Neural progenitor cell (in vitro differentiated cells): ENCODE measurements around the gene SNCAIP. TPM values are rescaled to one million over a fixed set of nuclear protein-coding genes. Genes with fewer than 3 reads are reported as not detected.

Experiments
- DNase-seq: peaks from one replicate; pipeline ENCODE4 v3.0.0-alpha.2; 2016; ENCODE audit warnings: low spot score
- H2AFZ ChIP-seq: fragments of 200-600 bp; sonication (generic); replicated peaks from 2 replicates; pipeline ENCODE4 v1.6.1; 2016; ENCODE audit warnings: antibody characterized with exemption
- H3F3A ChIP-seq: fragments of 200-600 bp; sonication (generic); 2 replicates; pipeline ENCODE4 v1.6.1; 2016; ENCODE audit warnings: antibody characterized with exemption, low read depth
- H3K27ac ChIP-seq: fragments of 200-600 bp; sonication (generic); 2 replicates; pipeline ENCODE4 v1.5.1; 2016; ENCODE audit warnings: mild to moderate bottlenecking
- H3K27me3 ChIP-seq: fragments of 200-600 bp; sonication (generic); 2 replicates; pipeline ENCODE4 v1.6.1; 2016; ENCODE audit warnings: mild to moderate bottlenecking, moderate library complexity
- H3K36me3 ChIP-seq: fragments of 200-600 bp; sonication (generic); 2 replicates; pipeline ENCODE4 v1.5.1; 2016
- H3K4me1 ChIP-seq: fragments of 200-600 bp; sonication (generic); 2 replicates; pipeline ENCODE4 v1.6.1; 2016; ENCODE audit warnings: mixed run types
- H3K4me2 ChIP-seq: fragments of 200-600 bp; sonication (generic); 2 replicates; pipeline ENCODE4 v1.6.1; 2016
- H3K4me3 ChIP-seq: fragments of 200-600 bp; sonication (generic); 2 replicates; pipeline ENCODE4 v1.5.1; 2016
- H3K79me2 ChIP-seq: fragments of 200-600 bp; sonication (generic); 2 replicates; pipeline ENCODE4 v1.6.1; 2016; ENCODE audit warnings: low read depth
- H3K9ac ChIP-seq: fragments of 200-600 bp; sonication (generic); 2 replicates; pipeline ENCODE4 v1.6.1; 2016
- H3K9me3 ChIP-seq: fragments of 200-600 bp; sonication (generic); 2 replicates; pipeline ENCODE4 v1.5.1; 2016; ENCODE audit warnings: low read depth
- H4K20me1 ChIP-seq: fragments of 200-600 bp; sonication (generic); 2 replicates; pipeline ENCODE4 v1.6.1; 2016; ENCODE audit warnings: low read depth
- H3K27ac Mint-ChIP-seq: 3 replicates; pipeline ENCODE4 v1.8.0; 2021; ENCODE audit warnings: mixed read lengths
- H3K27me3 Mint-ChIP-seq: 2 replicates; pipeline ENCODE4 v1.8.0; 2022; ENCODE audit warnings: low read depth, mild to moderate bottlenecking, inconsistent platforms, moderate library complexity, mixed read lengths; ENCODE audit not compliant: insufficient read depth
- H3K36me3 Mint-ChIP-seq: 3 replicates; pipeline ENCODE4 v1.8.0; 2021; ENCODE audit warnings: mixed read lengths
- H3K4me1 Mint-ChIP-seq: 3 replicates; pipeline ENCODE4 v1.8.0; 2021; ENCODE audit warnings: mixed read lengths
- H3K4me3 Mint-ChIP-seq: 3 replicates; pipeline ENCODE4 v1.8.0; 2021; ENCODE audit warnings: mild to moderate bottlenecking, moderate library complexity, mixed read lengths
- H3K9me3 Mint-ChIP-seq: 3 replicates; pipeline ENCODE4 v1.8.0; 2020; ENCODE audit warnings: mixed read lengths
- CTCF ChIP-seq: fragments of 200-600 bp; sonication (generic); IDR thresholded peaks from 2 replicates; pipeline ENCODE4 v1.5.1; 2017; ENCODE audit warnings: antibody characterized with exemption, mild to moderate bottlenecking
- EZH2 ChIP-seq: fragments of 200-600 bp; sonication (generic); IDR thresholded peaks from 2 replicates; pipeline ENCODE4 v1.6.1; 2017; ENCODE audit warnings: antibody characterized with exemption, mild to moderate bottlenecking, moderate library complexity
- EZH2phosphoT487 ChIP-seq: fragments of 200-600 bp; sonication (generic); IDR thresholded peaks from 2 replicates; pipeline ENCODE4 v1.6.1; 2017; ENCODE audit warnings: antibody characterized with exemption
- total RNA-seq: library from RNA; depleted of rRNA; stranded (reverse); fragments of >200 nt; gene quantifications from 2 replicates; pipeline ENCODE4 v1.2.3, GENCODE V29; 2015; ENCODE audit warnings: low replicate concordance

Gene SNCAIP
- total RNA-seq, 1 donor from 2014 or later: 4.8 TPM

GRCh38 chr5:122431298-122431697 lies 119.3 kb downstream of the SNCAIP start:
- Mint-ChIP-seq H3K9me3 (peaks cover 6% of the 10 kb centered on the region), H3K4me3 (no peak overlapping the region), H3K4me1 (peaks cover 21% of the 10 kb centered on the region), H3K27me3 (no peaks in the 10 kb centered on the region), H3K27ac (no peak overlapping the region), H3K36me3 (peaks cover 4% of the 10 kb centered on the region)
- no peak for TF ChIP-seq EZH2phosphoT487
- no peak for TF ChIP-seq CTCF
- no peak for TF ChIP-seq EZH2
- no peak overlapping the region for H3K27ac ChIP-seq
- H2AFZ ChIP-seq: no peak overlapping the region
- H3K9ac ChIP-seq: no peak overlapping the region
- H4K20me1 ChIP-seq: no peaks in the 10 kb centered on the region
- H3K4me1 ChIP-seq: peaks cover 33% of the 10 kb centered on the region
- DNase-seq: no peak
- peak overlapping the region; percentile 29 for H3K4me2 ChIP-seq
- H3K79me2 ChIP-seq: no peaks in the 10 kb centered on the region
- no peaks in the 10 kb centered on the region for H3K9me3 ChIP-seq
- no peak overlapping the region for H3K4me3 ChIP-seq
- H3K36me3 ChIP-seq: no peaks in the 10 kb centered on the region
- no peaks in the 10 kb centered on the region for H3K27me3 ChIP-seq
- H3F3A ChIP-seq: peaks cover 23% of the 10 kb centered on the region

GRCh38 chr5:122434205-122434970 lies 122.4 kb downstream of the SNCAIP start:
- Histone ChIP-seq H3K4me1 (peaks cover 31% of the 10 kb centered on the region), H3K36me3 (no peaks in the 10 kb centered on the region), H3K9ac (no peak overlapping the region), H3K27ac (no peak overlapping the region), H3K4me2 (no peak overlapping the region), H3K4me3 (no peak overlapping the region), H3K9me3 (no peaks in the 10 kb centered on the region), H3K79me2 (no peaks in the 10 kb centered on the region), H2AFZ (no peak overlapping the region), H4K20me1 (no peaks in the 10 kb centered on the region), H3F3A (peaks cover 12% of the 10 kb centered on the region), H3K27me3 (no peaks in the 10 kb centered on the region)
- no peak overlapping the region for H3K27ac Mint-ChIP-seq
- peaks cover 3% of the 10 kb centered on the region for H3K9me3 Mint-ChIP-seq
- H3K4me1 Mint-ChIP-seq: peaks cover 18% of the 10 kb centered on the region
- TF ChIP-seq EZH2phosphoT487 (no peak), EZH2 (no peak), CTCF (no peak)
- no peaks in the 10 kb centered on the region for H3K27me3 Mint-ChIP-seq
- H3K4me3 Mint-ChIP-seq: no peak overlapping the region
- DNase-seq: no peak
- peaks cover 3% of the 10 kb centered on the region for H3K36me3 Mint-ChIP-seq

GRCh38 chr5:122435234-122435633 lies 123.2 kb downstream of the SNCAIP start:
- TF ChIP-seq EZH2 (no peak), EZH2phosphoT487 (no peak), CTCF (no peak)
- H3F3A ChIP-seq: peaks cover 4% of the 10 kb centered on the region
- no peak overlapping the region for H3K27ac ChIP-seq
- H3K79me2 ChIP-seq: no peaks in the 10 kb centered on the region
- H3K27me3 ChIP-seq: no peaks in the 10 kb centered on the region
- no peaks in the 10 kb centered on the region for H4K20me1 ChIP-seq
- H3K27me3 Mint-ChIP-seq: no peaks in the 10 kb centered on the region
- peaks cover 3% of the 10 kb centered on the region for H3K36me3 Mint-ChIP-seq
- H2AFZ ChIP-seq: peak overlapping the region; percentile 24
- no peak overlapping the region for H3K9ac ChIP-seq
- no peak for DNase-seq
- H3K27ac Mint-ChIP-seq: no peak overlapping the region
- H3K36me3 ChIP-seq: no peaks in the 10 kb centered on the region
- no peak overlapping the region for H3K4me2 ChIP-seq
- H3K4me1 ChIP-seq: peaks cover 26% of the 10 kb centered on the region
- H3K4me3 ChIP-seq: no peak overlapping the region
- no peaks in the 10 kb centered on the region for H3K9me3 ChIP-seq
- H3K9me3 Mint-ChIP-seq: peaks cover 3% of the 10 kb centered on the region
- no peak overlapping the region for H3K4me3 Mint-ChIP-seq
- H3K4me1 Mint-ChIP-seq: peaks cover 10% of the 10 kb centered on the region
